ENCODE measurements around the gene ZNF224.
"Not testable (repeated sequence)": the region's sequence is repeated elsewhere in the genome, so short reads cannot be mapped to it uniquely, and the experiment has no call there.

The ZNF224 gene

DNA sequence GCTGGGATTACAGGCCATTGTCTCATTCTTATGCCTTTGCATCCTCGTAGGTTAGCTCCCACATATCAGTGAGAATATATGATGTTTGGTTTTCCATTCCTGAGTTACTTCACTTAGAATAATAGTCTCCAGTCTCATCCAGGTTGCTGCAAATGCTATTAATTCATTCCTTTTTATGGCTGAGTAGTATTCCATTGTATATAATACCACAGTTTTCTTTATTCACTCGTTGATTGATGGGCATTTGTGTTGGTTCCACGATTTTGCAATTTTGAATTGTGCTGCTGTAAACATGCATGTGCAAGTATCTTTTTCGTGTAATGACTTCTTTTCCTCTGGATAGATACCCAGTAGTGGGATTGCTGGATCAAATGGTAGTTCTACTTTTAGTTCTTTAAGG lies 27.0 kb downstream of the ZNF224 start:
- DNase-seq (ENCODE audit: low read depth in 3 of 3, low spot score in 1 of 3), result not testable (repeated sequence)

DNA sequence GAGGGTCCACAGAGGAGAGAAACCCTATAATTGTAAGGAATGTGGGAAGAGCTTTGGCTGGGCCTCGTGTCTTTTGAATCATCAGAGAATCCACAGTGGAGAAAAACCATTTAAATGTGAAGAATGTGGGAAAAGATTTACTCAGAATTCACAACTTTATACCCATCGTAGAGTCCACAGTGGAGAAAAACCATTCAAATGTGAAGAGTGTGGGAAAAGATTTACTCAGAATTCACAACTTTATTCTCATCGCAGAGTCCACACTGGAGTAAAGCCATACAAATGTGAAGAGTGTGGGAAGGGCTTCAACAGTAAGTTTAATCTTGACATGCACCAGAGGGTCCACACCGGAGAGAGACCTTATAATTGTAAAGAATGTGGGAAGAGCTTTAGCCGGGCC lies 37.8 kb downstream of the ZNF224 start:
- no peak for DNase-seq (ENCODE audit: low read depth in 3 of 3, low spot score in 1 of 3)

DNA sequence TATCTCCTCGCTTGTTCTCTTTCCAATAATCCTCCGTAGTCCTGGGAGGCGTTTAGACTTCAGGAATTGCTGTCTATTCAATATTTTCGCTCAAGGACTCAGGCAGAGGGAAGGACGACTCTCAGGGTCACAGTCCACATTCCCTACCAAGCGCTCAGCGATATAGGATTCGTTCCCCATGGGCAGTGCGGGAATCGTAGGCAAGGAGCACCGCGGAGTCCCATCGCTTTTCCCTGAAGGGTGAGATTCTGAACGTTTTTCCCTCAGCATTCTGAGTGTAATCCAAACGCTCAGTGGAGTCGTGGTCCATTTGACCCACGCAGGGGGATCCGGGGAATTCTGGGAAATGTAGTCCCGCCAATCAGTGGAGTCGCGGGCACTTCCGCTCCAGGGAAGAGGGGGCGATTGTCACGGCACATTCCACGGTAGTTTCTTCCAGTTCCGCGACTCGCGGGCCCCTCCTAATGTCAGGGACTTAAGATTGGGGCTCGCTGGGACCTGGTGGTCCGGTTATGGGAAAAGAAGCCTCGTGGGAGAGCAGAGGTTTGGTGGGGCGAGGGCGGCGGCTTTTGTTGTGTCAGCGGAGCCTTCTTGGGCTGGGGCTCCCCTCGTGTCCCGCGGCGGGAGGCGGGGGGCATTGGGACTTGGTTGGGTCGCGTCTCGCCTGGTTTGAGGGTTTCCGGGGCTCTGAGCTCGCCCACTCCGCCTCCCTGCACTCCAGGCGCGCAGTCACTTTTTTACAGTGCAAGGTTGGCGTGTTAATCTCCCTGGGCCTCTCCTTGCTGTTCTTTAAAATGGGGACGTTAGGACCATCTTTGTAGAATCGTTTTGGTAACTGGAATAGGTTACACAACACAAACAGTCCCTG lies 47.3 kb downstream of the ZNF224 start, which contains the start of gene ZNF234:
ZNF234 (plus strand) TSS at position 364 of the 868 bp plus-strand sequence. CDS start 3,079 bp downstream, outside the sequence.
- peak in 2 of 3 donors; percentile 29 to 50 for DNase-seq (ENCODE audit: low read depth in 3 of 3, low spot score in 1 of 3)

DNA sequence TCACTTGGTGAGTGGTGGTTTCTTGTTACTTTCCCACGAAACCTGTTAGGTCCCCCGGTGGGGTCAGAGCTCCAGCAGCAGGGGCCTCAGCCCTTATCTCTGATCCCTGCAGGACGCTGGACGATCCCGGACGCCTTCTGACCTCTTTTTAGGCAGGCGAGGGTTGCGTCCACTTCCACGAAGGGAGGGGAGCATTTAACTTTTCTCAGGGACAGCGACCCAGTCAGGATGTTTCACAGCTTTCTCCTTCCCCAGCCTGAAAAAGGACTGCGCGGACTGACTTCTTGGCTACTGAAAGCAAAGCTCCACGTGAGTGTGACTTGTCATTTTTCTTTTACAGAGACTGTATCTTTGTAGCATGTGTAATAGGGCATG lies 47.9 kb downstream of the ZNF224 start:
- DNase-seq (ENCODE audit: low read depth in 3 of 3, low spot score in 1 of 3), result no peak

DNA sequence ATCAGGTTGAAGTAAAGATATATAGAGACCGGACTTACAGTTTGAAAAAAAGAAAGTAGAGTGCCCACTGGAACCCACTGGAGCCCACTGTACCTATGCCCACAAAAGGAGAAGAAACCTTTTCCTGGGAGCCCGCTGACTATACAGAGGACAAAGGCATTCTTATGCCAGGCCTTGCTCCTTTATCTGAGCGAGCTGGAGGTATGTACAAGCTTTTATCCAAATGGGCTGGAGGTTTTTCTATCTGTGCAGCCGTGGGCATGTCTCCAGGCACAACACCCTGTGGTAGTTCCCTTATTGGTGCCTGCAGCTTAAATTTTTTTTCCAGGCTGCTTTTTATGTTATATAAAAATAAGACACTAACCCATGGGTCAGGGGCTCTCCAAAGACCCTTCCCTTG lies 55.6 kb downstream of the ZNF224 start:
- DNase-seq (ENCODE audit: low read depth in 3 of 3, low spot score in 1 of 3), result no peak

DNA sequence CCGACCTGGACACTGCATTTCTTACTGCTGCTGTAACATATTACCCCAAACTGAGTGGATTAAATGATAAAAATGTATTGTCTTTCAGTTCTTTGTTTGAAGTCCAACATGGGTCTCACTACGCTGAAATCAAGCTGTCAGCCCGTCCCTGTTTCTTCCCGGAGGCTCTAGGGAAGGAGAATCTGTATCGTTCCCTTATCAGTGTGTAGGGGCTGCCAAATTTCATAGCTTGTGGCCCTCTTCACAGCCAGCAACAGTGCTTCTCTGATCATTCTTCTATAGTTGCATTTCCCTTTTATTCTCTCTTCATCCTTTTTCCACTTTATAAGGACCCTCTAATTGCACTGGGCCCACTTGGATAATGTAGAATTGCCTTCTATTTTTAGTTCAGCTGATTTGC lies 57.3 kb downstream of the ZNF224 start:
- no peak for DNase-seq (ENCODE audit: low read depth in 3 of 3, low spot score in 1 of 3)

DNA sequence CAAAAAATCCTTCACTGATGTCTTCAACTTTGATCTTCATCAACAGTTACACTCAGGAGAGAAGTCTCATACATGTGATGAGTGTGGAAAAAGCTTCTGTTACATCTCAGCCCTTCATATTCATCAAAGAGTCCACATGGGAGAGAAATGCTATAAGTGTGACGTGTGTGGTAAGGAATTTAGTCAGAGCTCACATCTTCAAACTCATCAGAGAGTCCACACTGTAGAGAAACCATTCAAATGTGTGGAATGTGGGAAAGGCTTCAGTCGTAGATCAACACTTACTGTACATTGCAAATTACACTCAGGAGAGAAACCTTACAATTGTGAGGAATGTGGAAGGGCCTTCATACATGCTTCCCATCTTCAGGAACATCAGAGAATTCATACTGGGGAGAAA lies 62.3 kb downstream of the ZNF224 start:
- DNase-seq (ENCODE audit: low read depth in 3 of 3, low spot score in 1 of 3), result no peak

Measured in stimulated activated CD4-positive, alpha-beta T cell treated with anti-CD3 and anti-CD28 coated beads, TNF-alpha, amount 100 ng/mL, for 1 hour (primary cell).